Stromal cell of bone marrow (primary cell): ENCODE measurements around the gene VRK1.
"Not testable (repeated sequence)": the region's sequence is repeated elsewhere in the genome, so short reads cannot be mapped to it uniquely, and the experiment has no call there.

Experiments
- DNase-seq: peaks from one replicate; pipeline ENCODE4 v3.0.0-alpha.2; 2012; ENCODE audit warnings: low read depth

VRK1 gene

GRCh38 chr14:96796851-96797581 is at the start of gene VRK1:
Gene VRK1 (plus strand): TSS chr14:96797382. CDS start chr14:96833472, 36,090 bp downstream.
- peak; percentile 95 for DNase-seq

- no peak for DNase-seq
Observed at GRCh38 chr14:96747608-96748007, 49.6 kb upstream of the VRK1 start.

- no peak for DNase-seq
Observed at GRCh38 chr14:96748362-96748761, 48.8 kb upstream of the VRK1 start.

- no peak for DNase-seq
Observed at GRCh38 chr14:96751505-96751904, 45.7 kb upstream of the VRK1 start.

GRCh38 chr14:96752125-96752524 is 45.1 kb upstream of the VRK1 start:
- DNase-seq = no peak

- DNase-seq = no peak
Observed at GRCh38 chr14:96752594-96752993, 44.6 kb upstream of the VRK1 start.

- no peak for DNase-seq
Observed at GRCh38 chr14:96754162-96754844, 42.9 kb upstream of the VRK1 start.

- DNase-seq = no peak
Observed at GRCh38 chr14:96754845-96755184, 42.4 kb upstream of the VRK1 start.

- no peak for DNase-seq
Observed at GRCh38 chr14:96756745-96757144, 40.4 kb upstream of the VRK1 start.

GRCh38 chr14:96757456-96757855 is 39.7 kb upstream of the VRK1 start:
- no peak for DNase-seq

GRCh38 chr14:96761066-96761465 is 36.1 kb upstream of the VRK1 start:
- no peak for DNase-seq

GRCh38 chr14:96762650-96763049 is 34.5 kb upstream of the VRK1 start:
- no peak for DNase-seq

GRCh38 chr14:96764012-96764411 is 33.2 kb upstream of the VRK1 start:
- no peak for DNase-seq

GRCh38 chr14:96765205-96765604 is 32.0 kb upstream of the VRK1 start:
- not testable (repeated sequence) for DNase-seq

- no peak for DNase-seq
Observed at GRCh38 chr14:96772929-96773328, 24.3 kb upstream of the VRK1 start.

- no peak for DNase-seq
Observed at GRCh38 chr14:96776791-96777190, 20.4 kb upstream of the VRK1 start.

GRCh38 chr14:96780500-96780899 is 16.7 kb upstream of the VRK1 start:
- no peak for DNase-seq

- no peak for DNase-seq
Observed at GRCh38 chr14:96781371-96781770, 15.8 kb upstream of the VRK1 start.

- no peak for DNase-seq
Observed at GRCh38 chr14:96782436-96782835, 14.7 kb upstream of the VRK1 start.

GRCh38 chr14:96783043-96783914 is 13.9 kb upstream of the VRK1 start:
- no peak for DNase-seq

- no peak for DNase-seq
Observed at GRCh38 chr14:96783915-96784224, 13.3 kb upstream of the VRK1 start.

- no peak for DNase-seq
Observed at GRCh38 chr14:96790186-96790585, 7.0 kb upstream of the VRK1 start.

- DNase-seq = no peak
Observed at GRCh38 chr14:96790706-96791105, 6.5 kb upstream of the VRK1 start.
